H9 (cell line): Measurements from ENCODE around the gene GALNT7. TPM values are rescaled to one million over a fixed set of nuclear protein-coding genes. Genes with fewer than 3 reads are reported as not detected.

Experiments used
- DNase-seq: peaks from one replicate; pipeline ENCODE4 v3.0.0-alpha.2; 2017
- H2AFZ ChIP-seq: one replicate; pipeline ENCODE4 v1.6.1; 2013; ENCODE audit warnings: mild to moderate bottlenecking, low read length, control low read depth, moderate library complexity
- H2AK5ac ChIP-seq: 2 replicates; pipeline ENCODE4 v1.6.1; 2013; ENCODE audit warnings: low read length, control low read depth, mixed read lengths; ENCODE audit not compliant: insufficient read length
- H2BK120ac ChIP-seq: one replicate; pipeline ENCODE4 v1.6.1; 2013; ENCODE audit warnings: low read depth, mild to moderate bottlenecking, low read length, control low read depth, inconsistent platforms; ENCODE audit not compliant: poor library complexity, severe bottlenecking
- H2BK12ac ChIP-seq: 2 replicates; pipeline ENCODE4 v1.6.1; 2013; ENCODE audit warnings: low read length, control low read depth, mixed read lengths, low read depth; ENCODE audit not compliant: insufficient read length
- H2BK15ac ChIP-seq: 2 replicates; pipeline ENCODE4 v1.6.1; 2013; ENCODE audit warnings: low read depth, low read length, control low read depth
- H2BK20ac ChIP-seq: one replicate; pipeline ENCODE4 v1.6.1; 2013; ENCODE audit warnings: low read depth, mild to moderate bottlenecking, low read length, control low read depth, inconsistent platforms; ENCODE audit not compliant: poor library complexity, severe bottlenecking
- H2BK5ac ChIP-seq: 2 replicates; pipeline ENCODE4 v1.6.1; 2013; ENCODE audit warnings: low read length, control low read depth, mixed read lengths; ENCODE audit not compliant: insufficient read length
- H3K14ac ChIP-seq: 2 replicates; pipeline ENCODE4 v1.6.1; 2013; ENCODE audit warnings: low read length, control low read depth; ENCODE audit not compliant: insufficient read depth
- H3K18ac ChIP-seq: 2 replicates; pipeline ENCODE4 v1.6.1; 2013; ENCODE audit warnings: low read depth, mild to moderate bottlenecking, mixed read lengths, low read length, control low read depth; ENCODE audit not compliant: insufficient read length
- H3K23ac ChIP-seq: 2 replicates; pipeline ENCODE4 v1.6.1; 2013; ENCODE audit warnings: low read length, control low read depth, mixed read lengths, low read depth; ENCODE audit not compliant: insufficient read length
- H3K23me2 ChIP-seq: 2 replicates; pipeline ENCODE4 v1.6.1; 2013; ENCODE audit warnings: low read depth, mild to moderate bottlenecking, mixed read lengths, low read length, control low read depth; ENCODE audit not compliant: insufficient read length, poor library complexity, severe bottlenecking
- H3K27ac ChIP-seq: 2 replicates; pipeline ENCODE4 v1.5.1; 2013; ENCODE audit warnings: low read length, control low read depth, mixed read lengths, low read depth; ENCODE audit not compliant: insufficient read length
- H3K27me3 ChIP-seq: 2 replicates; pipeline ENCODE4 v1.6.1; 2013; ENCODE audit warnings: low read length, control low read depth, inconsistent platforms; ENCODE audit not compliant: insufficient read depth
- H3K4ac ChIP-seq: 2 replicates; pipeline ENCODE4 v1.6.1; 2013; ENCODE audit warnings: low read depth, mild to moderate bottlenecking, control low read depth, inconsistent platforms, low read length, moderate library complexity
- H3K4me1 ChIP-seq: 2 replicates; pipeline ENCODE4 v1.6.1; 2013; ENCODE audit warnings: low read length, control low read depth, inconsistent platforms; ENCODE audit not compliant: insufficient read depth
- H3K4me2 ChIP-seq: 2 replicates; pipeline ENCODE4 v1.6.1; 2013; ENCODE audit warnings: low read length, control low read depth, mixed read lengths; ENCODE audit not compliant: insufficient read length, insufficient read depth
- H3K56ac ChIP-seq: 2 replicates; pipeline ENCODE4 v1.6.1; 2013; ENCODE audit warnings: low read depth, mild to moderate bottlenecking, mixed read lengths, low read length, control low read depth; ENCODE audit not compliant: insufficient read length
- H3K79me1 ChIP-seq: 2 replicates; pipeline ENCODE4 v1.6.1; 2013; ENCODE audit warnings: low read depth, mild to moderate bottlenecking, moderate library complexity, low read length, control low read depth, inconsistent platforms; ENCODE audit not compliant: insufficient read depth, poor library complexity, severe bottlenecking
- H3K79me2 ChIP-seq: 2 replicates; pipeline ENCODE4 v1.6.1; 2013; ENCODE audit warnings: low read length, control low read depth, inconsistent platforms; ENCODE audit not compliant: insufficient read depth
- H3K9ac ChIP-seq: 2 replicates; pipeline ENCODE4 v1.6.1; 2013; ENCODE audit warnings: low read length, control low read depth, mixed read lengths; ENCODE audit not compliant: insufficient read length; ENCODE audit errors: extremely low read depth
- H3K9me3 ChIP-seq: one replicate; pipeline ENCODE4 v1.6.1; 2013; ENCODE audit warnings: low read depth, low read length, inconsistent platforms; ENCODE audit not compliant: control insufficient read depth
- H3T11ph ChIP-seq: one replicate; pipeline ENCODE4 v1.6.1; 2013; ENCODE audit warnings: mild to moderate bottlenecking, low read length, control low read depth, inconsistent platforms
- H4K20me1 ChIP-seq: one replicate; pipeline ENCODE4 v1.6.1; 2013; ENCODE audit not compliant: control insufficient read depth, insufficient read length, insufficient read depth
- H4K5ac ChIP-seq: 2 replicates; pipeline ENCODE4 v1.6.1; 2013; ENCODE audit warnings: low read depth, mild to moderate bottlenecking, mixed read lengths, low read length, control low read depth; ENCODE audit not compliant: insufficient read length
- H4K8ac ChIP-seq: replicated peaks from 2 replicates; pipeline ENCODE4 v1.6.1; 2013; ENCODE audit warnings: low read length, control low read depth, mixed read lengths, low read depth; ENCODE audit not compliant: insufficient read length
- H4K91ac ChIP-seq: 2 replicates; pipeline ENCODE4 v1.6.1; 2013; ENCODE audit warnings: low read depth, mild to moderate bottlenecking, moderate library complexity, mixed read lengths, low read length, control low read depth; ENCODE audit not compliant: insufficient read length
- H3K27ac Mint-ChIP-seq, 3 experiments: 2 replicates in 2 of 3; 3 replicates in 1 of 3; pipeline ENCODE4 v1.8.0; 2020 to 2021; ENCODE audit warnings: mixed read lengths in 3 of 3, mild to moderate bottlenecking in 1 of 3, moderate library complexity in 1 of 3
- H3K27me3 Mint-ChIP-seq: 2 replicates; pipeline ENCODE4 v1.8.0; 2021; ENCODE audit warnings: low read depth, mild to moderate bottlenecking, moderate library complexity, mixed read lengths
- H3K36me3 Mint-ChIP-seq, 3 experiments: 2 replicates in 2 of 3; 3 replicates in 1 of 3; pipeline ENCODE4 v1.8.0; 2020 to 2021; ENCODE audit warnings: low read depth in 3 of 3, mixed read lengths in 3 of 3; ENCODE audit not compliant: insufficient read depth in 1 of 3
- H3K4me1 Mint-ChIP-seq, 2 experiments: 2 replicates each; pipeline ENCODE4 v1.8.0; 2020; ENCODE audit warnings: mixed read lengths in 2 of 2
- H3K4me3 Mint-ChIP-seq, 2 experiments: 2 replicates in 1 of 2; 3 replicates in 1 of 2; pipeline ENCODE4 v1.8.0; 2020 to 2021; ENCODE audit warnings: mild to moderate bottlenecking in 2 of 2, mixed read lengths in 2 of 2, moderate library complexity in 1 of 2
- H3K9me3 Mint-ChIP-seq, 2 experiments: 2 replicates in 1 of 2; 3 replicates in 1 of 2; pipeline ENCODE4 v1.8.0; 2020; ENCODE audit warnings: mild to moderate bottlenecking in 2 of 2, mixed read lengths in 2 of 2, moderate library complexity in 1 of 2
- WGBS: extraction: QIAGEN DNeasy Blood & Tissue Kit; methylation state at CpG from one replicate; pipeline ENCODE4 v1.1.7; 2013; ENCODE audit warnings: missing lambda C conversion rate, low lambda C conversion rate, mixed read lengths; ENCODE audit not compliant: insufficient read length; ENCODE audit errors: extremely low coverage; 5-methylcytosine and 5-hydroxymethylcytosine counted together
- total RNA-seq: library from RNA; stranded (reverse); gene quantifications from 2 replicates; pipeline ENCODE4 v1.2.1, GENCODE V29; 2021
- TF ChIP-seq, protein P1 (sequence below): fragments of 200-600 bp; sonication (generic); conservative IDR thresholded peaks from 3 replicates; pipeline ENCODE4 v1.8.0; 2021; ENCODE audit warnings: antibody characterized with exemption, mild to moderate bottlenecking

Gene GALNT7
- total RNA-seq, 1 experiment from 2014 or later: 57.3 TPM

DNA sequence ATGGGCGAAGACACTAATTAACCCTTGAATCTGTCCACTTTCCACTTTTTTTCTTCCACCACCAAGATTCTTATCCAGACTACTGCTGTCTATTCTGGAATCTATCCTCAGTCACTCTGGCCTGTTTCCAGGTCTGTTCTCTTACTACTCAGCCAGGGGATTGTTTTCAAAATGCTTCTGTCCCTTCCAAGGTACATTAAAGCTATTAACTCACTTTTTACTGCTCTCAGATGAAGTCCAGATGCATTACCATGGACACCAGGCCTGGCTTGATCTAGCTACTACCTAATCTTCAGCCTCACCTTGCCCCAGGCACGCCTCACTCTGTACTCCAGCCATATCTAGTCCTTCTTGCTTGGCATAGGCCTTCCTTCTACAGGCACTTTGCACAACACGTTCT is 66.4 kb downstream of the GALNT7 start:
- TF ChIP-seq, protein P1, sequence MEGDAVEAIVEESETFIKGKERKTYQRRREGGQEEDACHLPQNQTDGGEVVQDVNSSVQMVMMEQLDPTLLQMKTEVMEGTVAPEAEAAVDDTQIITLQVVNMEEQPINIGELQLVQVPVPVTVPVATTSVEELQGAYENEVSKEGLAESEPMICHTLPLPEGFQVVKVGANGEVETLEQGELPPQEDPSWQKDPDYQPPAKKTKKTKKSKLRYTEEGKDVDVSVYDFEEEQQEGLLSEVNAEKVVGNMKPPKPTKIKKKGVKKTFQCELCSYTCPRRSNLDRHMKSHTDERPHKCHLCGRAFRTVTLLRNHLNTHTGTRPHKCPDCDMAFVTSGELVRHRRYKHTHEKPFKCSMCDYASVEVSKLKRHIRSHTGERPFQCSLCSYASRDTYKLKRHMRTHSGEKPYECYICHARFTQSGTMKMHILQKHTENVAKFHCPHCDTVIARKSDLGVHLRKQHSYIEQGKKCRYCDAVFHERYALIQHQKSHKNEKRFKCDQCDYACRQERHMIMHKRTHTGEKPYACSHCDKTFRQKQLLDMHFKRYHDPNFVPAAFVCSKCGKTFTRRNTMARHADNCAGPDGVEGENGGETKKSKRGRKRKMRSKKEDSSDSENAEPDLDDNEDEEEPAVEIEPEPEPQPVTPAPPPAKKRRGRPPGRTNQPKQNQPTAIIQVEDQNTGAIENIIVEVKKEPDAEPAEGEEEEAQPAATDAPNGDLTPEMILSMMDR: no peak
- no peak for DNase-seq
- H4K8ac ChIP-seq: no peak overlapping the region
- H3K14ac ChIP-seq: no peak overlapping the region
- no peak overlapping the region for H2BK5ac ChIP-seq
- no peak overlapping the region for H3K4ac ChIP-seq
- H3T11ph ChIP-seq: no peak overlapping the region
- WGBS: no CpG with 5 or more reads among the region's 3 CpGs
- H3K79me1 ChIP-seq: no peaks in the 10 kb centered on the region
- no peaks in the 10 kb centered on the region for H4K20me1 ChIP-seq
- no peak overlapping the region for H2BK120ac ChIP-seq
- no peak overlapping the region for H2AK5ac ChIP-seq
- H3K4me2 ChIP-seq: no peak overlapping the region
- no peaks in the 10 kb centered on the region for H3K9me3 ChIP-seq
- peaks cover 6% of the 10 kb centered on the region for H3K4me1 ChIP-seq
- H3K27ac ChIP-seq: no peak overlapping the region
- H3K27me3 ChIP-seq: no peaks in the 10 kb centered on the region
- H2BK12ac ChIP-seq: no peak overlapping the region
- Mint-ChIP-seq H3K4me1 (peaks cover 30 to 33% of the 10 kb centered on the region in 2 experiments), H3K27ac (no peak overlapping the region), H3K27me3 (no peaks in the 10 kb centered on the region), H3K36me3 (peaks cover 0 to 2% (median 0%) of the 10 kb centered on the region in 3 experiments; a peak in 1 of 7 replicates), H3K9me3 (no peaks in the 10 kb centered on the region), H3K4me3 (no peak overlapping the region)
- no peak overlapping the region for H3K56ac ChIP-seq
- no peak overlapping the region for H2AFZ ChIP-seq
- H3K18ac ChIP-seq: no peak overlapping the region
- H3K79me2 ChIP-seq: peaks cover 10% of the 10 kb centered on the region; the same call in 1 of the 2 replicates
- H2BK20ac ChIP-seq: no peak overlapping the region
- no peak overlapping the region for H3K23ac ChIP-seq
- H4K5ac ChIP-seq: no peak overlapping the region
- no peak overlapping the region for H2BK15ac ChIP-seq
- no peak overlapping the region for H4K91ac ChIP-seq
- no peaks in the 10 kb centered on the region for H3K23me2 ChIP-seq
- no peak overlapping the region for H3K9ac ChIP-seq
